GM18873 (cell line): ENCODE measurements around the gene SLC16A14.
"Not testable (repeated sequence)": the region's sequence is repeated elsewhere in the genome, so short reads cannot be mapped to it uniquely, and the experiment has no call there.

Experiments
- ATAC-seq: cut with Tn5 transposase; IDR thresholded peaks from one replicate; pipeline ENCODE4 v1.9.1; 2021; ENCODE audit warnings: mild to moderate bottlenecking, moderate library complexity, moderate number of reproducible peaks; ENCODE audit not compliant: unreplicated experiment, low FRiP score

SLC16A14 gene, protein sequence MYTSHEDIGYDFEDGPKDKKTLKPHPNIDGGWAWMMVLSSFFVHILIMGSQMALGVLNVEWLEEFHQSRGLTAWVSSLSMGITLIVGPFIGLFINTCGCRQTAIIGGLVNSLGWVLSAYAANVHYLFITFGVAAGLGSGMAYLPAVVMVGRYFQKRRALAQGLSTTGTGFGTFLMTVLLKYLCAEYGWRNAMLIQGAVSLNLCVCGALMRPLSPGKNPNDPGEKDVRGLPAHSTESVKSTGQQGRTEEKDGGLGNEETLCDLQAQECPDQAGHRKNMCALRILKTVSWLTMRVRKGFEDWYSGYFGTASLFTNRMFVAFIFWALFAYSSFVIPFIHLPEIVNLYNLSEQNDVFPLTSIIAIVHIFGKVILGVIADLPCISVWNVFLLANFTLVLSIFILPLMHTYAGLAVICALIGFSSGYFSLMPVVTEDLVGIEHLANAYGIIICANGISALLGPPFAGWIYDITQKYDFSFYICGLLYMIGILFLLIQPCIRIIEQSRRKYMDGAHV

DNA sequence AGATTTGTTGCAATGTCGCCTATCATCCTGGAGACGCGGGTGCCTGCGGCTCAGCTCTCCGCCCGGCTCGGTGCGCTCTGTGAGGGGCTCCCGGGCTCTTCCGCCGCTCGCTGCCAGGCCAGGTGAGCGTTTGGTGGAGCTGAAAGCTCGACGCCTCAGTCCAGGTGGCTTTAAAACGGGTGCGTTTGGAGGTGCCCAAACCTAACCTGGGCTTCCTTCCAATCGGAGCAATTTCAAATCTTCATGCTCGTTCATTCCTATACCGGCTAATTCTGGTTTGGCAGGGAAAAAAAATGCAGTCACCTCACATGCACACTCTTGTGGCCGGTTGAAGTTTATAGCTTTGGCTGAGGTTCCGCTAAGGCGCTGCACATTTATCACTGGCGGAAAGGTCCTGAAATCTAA, at the start of gene SLC16A14:
Gene SLC16A14 (minus strand): TSS at position 274 of the 405 bp plus-strand sequence. CDS start 9,572 bp downstream, outside the sequence.
- no peak for ATAC-seq

DNA sequence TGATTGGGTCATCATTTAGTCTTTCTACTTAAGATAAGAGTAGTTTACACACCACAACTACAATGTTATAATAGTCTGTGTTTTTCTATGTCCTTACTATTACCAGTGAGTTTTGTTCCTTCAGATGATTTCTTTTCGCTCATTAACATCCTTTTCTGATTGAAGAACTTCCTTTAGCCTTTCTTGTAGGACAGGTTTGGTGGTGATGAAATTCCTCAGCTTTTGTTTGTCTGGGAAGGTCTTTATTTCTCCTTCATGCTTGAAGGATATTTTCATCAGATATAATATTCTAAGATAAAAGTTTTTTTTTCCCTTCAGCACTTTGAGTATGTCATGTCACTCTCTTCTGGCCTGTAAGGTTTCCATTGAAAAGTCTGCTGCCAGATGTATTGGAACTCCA, 38.0 kb upstream of the SLC16A14 start:
- ATAC-seq = no peak

DNA sequence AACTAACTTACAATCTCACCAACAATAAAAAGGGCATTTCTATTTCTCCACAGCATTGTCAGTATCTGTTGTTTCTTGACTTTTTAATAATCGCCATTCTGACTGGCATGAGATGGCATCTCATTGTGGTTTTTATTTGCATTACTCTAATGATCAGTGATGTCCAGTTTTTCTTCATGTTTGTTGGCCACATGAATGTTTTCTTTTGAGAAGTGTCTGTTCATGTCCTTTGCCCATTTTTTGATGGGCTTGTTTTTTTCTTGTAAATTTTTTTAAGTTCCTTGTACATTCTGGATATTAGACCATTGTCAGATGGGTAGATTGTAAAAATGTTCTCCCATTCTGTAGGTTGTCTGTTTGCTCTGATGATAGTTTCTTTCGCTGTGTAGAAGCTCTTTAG, 33.2 kb upstream of the SLC16A14 start:
- ATAC-seq = not testable (repeated sequence)

DNA sequence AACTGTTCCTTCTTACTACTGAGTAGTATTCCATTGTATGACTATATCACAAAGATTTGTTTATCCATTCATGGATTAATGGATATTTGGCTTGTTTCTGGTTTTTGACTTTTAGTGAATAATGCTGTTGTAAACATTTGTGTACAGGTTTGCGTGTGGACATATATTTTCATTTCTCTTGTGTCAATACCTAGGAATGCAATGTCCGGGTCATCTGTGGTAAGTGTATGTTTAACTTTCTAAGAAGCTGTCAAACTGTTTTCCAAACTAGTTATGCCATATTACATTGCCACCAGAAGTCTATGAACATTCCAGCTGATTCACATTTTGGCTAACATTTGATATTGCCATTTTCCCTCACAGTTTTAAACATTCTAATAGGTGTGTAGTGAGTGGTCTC, 29.1 kb upstream of the SLC16A14 start:
- no peak for ATAC-seq

DNA sequence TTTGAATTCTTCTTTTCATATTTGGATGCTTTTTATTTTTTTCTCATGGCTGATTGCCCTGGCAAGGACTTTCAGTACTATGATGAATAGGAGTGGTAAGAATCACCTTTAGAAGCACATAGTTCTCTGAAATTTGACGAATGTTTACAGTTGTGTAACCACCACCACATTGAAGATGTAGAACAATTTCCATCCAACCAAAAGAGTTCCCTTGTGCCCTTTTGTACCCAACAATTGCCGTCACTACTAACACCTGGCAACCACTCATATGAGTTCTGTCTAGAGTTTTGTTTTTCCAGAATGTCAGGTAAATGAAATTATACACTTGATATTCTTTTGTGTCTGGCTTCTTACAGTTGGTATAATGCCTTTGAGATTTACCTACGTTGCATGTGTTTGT, 28.7 kb upstream of the SLC16A14 start:
- ATAC-seq = no peak

DNA sequence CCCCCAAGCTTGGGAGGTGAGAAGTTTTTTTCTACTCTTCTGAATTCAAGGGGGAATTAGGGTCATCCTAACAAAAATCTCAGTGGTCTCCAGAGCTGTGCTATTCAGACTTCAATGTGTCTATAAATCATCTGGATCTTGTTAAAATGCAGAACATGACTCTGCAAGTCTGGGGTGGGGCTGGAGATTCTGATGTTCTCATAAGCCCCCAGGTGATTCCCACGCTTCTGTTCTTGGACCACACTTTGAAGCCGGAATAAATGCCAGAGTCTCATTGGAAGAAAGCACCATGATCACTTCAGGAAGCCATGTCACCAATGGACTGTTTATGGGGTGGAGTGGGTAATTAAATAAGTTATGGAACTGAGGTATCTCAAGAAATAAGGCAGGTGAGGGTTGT, 22.2 kb upstream of the SLC16A14 start:
- no peak for ATAC-seq

DNA sequence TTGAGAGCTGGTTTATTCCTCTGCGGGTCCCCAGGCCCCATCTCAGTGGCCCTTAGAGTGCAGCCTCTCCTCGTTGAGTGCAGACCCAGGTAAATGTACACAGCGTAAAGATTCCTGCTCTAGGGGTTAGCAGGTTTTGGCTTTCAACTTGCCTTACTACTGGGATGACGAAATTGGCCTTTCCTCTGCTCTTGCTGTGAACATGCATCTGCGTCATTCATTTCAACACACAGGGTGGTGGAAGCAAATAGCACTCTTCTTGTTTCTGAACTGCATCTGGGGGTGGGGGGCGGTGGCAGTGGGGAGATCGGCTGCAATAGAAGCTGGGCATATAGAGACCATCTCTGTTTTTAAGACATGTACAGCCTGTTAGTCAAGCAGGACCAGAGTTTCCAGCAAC, 16.5 kb upstream of the SLC16A14 start:
- ATAC-seq = no peak

DNA sequence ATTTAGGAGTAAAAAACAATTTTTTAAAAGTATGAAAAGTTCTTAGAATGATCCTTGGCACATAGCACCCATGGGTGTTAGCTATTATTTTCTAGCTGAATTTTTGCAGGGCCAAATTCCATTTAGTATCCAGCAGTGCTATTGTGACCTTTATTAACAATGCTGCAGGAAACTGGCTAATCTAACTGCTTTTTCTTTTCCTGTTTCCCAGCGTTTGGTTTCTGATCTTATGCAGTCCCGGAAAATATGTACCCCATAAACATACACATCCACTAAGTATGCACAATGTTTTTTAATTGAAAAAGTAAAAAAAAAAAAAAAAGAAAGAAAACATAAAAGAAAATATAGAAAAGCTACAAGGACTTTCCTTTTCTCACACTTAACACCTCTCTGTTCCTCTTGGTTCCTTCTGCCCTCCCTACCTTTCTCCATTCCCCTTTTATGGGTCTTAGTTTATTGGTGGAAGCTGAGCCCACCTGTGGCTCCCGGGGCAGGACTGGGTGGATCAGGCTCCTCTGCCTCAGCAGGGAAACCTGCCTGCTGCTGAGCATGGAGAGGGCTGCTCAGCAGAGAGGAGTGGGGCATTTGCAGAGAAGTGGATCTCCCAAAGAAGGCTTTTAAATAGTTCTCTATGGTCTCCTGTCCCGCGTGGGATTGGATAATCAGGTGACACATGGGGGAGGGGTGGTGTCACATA, 9.3 kb upstream of the SLC16A14 start:
- no peak for ATAC-seq

DNA sequence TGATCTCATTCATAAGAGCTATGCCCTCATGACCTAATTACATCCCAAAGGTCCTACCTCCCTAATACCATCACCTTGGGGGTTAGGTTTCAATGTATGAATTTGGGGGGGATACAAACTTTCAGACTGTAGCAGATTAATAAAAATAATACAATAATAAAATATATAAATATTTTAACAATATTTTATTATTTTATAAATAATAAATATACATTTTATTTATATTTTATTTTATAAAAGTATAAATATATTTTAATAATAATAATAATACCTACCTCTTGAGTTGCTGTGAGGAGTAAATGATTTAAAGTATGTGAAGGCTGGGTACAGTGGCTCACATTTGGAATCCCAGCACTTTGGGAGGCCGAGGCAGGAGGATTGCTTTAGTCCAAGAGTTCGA, 8.1 kb upstream of the SLC16A14 start:
- ATAC-seq = no peak

DNA sequence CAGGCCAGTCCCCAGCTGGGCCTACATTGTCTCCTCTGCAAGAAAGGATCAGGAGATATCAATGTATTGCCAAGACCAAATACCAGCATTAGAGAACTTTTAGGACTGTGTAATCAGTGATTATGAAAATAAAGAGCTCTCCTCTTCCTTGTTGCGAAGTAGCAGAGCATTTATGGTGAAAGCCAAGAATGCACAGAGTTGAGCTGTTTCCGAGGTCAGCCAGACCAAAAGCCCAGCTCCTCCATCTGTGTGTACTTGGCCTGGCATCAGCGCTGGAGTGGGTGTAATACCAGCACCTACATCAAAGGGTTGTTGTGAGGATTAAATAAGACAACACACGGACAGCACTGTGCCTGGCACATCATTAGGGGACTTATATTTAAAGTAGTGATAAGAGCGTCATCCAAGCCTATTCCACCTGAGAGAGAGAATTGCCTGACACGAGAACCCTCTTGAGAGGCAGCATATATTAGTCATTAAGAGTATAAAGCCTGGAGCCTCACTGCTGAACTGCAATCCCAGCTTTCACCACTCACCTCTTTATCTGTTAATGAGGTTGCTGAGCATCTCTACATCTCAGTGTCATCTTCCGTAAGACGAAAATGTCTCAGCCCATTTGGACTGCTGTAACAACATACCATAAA, 7.4 kb upstream of the SLC16A14 start:
- ATAC-seq = no peak

DNA sequence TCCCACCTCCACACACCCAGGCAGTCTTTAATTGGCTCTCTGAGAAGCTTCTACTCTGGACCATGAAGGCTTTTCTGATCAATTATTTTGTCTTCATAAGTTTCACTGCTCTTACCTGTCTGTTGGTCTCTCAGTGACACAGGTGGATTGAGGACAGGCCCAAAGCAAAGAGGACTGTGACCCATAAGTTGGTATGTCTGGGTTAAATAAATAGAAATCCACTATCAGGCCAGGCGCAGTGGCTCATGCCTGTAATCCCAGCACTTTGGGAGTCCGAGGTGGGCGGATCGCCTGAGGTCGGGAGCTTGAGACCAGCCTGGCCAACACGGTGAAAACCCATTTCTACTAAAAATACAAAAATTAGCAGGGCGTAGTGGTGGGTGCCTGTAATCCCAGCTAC, 2.7 kb upstream of the SLC16A14 start:
- no peak for ATAC-seq

DNA sequence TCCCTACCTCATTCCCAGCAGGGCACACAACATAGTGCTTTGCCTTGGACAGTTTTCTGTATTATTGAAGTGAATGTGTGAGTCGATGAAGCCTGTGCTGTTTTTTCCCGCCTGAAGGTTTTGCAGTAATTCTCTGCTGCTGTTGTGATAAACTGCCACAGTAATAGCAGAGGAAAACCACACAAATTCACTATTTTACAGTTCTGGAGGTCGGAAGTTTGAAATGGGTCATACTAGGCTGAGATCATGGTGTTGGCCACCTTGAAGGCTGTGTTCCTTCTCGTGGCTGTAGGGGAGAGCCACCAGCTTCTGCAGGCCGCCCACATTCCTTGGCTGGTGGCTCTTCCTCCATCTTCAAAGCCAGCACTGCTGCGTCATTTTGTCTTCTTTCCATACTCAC, 678 bp upstream of the SLC16A14 start:
- no peak for ATAC-seq

DNA sequence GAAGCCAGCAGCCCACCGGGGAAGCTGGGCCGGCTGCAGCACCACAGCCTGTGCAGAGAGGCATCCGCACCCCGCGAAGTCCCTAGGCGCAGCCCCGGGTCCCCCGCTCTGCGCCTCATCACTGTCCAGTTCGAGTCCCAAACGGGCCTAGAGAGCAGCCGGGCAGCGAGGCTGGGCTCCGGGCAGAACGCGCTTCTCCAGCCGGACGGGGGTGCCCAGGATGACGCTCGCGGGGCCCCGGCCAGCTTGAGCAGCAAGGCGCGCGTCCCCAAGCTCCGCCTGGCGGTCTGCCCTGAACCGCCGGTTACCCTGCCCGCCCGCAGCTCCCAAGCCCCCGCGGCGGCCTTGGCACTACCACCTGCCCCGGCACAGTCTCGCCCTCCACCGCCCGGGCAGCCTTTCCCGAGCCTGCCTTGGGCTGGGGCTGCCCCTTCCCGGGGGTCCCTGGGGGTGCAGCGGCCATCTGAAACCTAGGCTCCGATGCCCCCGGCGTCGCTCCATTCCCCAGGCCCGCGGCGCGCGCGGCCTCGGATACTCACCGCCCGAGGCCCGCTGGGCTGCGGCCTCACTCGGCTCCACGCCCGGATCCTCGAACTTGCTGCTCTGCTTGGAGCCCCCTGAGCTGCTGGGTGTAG, 591 bp downstream of the SLC16A14 start:
- ATAC-seq = no peak

DNA sequence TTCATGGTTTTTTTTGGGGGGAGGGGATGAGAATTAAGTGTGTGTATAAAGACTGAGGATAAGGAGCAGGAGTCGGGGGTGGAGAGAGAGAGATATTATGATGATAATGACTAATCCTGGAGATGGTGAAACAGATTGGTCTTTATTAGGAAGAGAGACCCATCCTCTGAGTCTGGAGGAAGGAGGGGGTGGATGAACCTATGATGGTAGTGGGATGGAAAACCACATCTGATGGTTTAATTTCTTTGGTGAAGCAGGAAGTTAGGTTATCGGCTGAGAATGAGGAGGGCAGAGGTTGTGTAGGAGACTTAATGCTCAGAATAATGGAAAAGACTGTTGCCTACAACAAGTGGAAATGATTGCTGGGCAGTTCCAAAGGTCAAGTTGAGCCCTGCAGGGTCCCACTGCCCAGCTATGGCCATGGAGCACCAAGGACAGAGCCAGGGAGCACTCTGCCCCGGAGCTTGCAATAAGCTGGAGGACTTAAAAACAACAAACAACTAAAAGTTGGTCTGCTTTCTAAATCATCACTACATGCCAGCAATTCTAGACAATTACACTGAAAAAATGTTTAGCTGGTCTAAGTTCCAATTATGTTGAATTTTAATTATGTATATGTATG, 7.9 kb downstream of the SLC16A14 start:
- no peak for ATAC-seq

DNA sequence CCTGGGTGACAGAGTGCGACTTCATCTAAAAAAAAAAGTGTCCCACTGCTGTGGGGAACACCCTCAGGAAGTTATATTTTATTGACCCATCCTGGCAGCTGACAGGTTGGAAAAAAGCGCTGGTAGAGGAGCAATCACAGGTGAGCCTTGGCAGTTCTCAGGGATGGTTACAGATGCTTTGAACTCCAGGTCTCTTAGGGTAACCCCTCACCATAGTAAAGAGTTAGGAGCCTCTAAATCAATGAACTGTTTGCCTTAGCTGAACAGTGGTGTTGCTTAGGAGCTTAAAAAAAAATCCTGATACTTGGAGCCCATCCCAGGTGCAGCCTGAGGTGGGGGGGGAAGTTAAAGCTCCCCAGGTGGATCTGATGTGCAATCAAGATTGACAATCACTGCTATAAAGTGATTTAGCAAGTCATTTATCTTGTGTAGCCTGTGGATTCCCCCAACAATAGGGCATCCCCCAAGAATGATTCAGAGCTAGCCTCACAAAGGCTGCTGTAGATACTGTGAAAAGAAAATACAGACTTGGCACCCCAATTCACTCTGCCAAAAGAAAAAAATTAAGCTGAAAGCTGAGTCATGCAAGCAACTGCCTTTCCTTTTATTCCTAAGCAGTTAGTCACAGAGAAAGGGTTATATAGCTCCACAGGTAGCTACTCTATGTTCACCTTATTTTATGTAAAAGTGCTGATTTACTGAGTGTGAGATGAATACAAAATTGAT, 14.8 kb downstream of the SLC16A14 start:
- no peak for ATAC-seq

DNA sequence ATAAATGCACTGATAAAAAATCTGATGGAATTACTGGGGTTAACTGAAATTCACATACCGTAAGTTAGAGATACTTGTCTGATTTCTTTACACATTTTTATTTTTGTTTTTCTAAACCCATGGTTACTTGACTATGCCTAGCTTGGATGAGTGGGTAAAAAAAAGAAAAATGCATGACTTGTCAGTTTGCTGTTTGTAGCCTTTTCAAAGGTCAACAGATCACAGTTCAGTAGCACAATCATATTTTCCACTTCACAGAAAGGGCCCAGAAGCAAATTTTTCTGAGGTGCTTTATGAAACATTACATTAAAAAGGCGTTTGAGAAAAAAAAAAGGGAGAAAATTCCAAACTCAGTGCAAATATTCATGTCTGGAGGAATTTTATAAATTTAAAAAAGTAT, 16.4 kb downstream of the SLC16A14 start:
- ATAC-seq = no peak

DNA sequence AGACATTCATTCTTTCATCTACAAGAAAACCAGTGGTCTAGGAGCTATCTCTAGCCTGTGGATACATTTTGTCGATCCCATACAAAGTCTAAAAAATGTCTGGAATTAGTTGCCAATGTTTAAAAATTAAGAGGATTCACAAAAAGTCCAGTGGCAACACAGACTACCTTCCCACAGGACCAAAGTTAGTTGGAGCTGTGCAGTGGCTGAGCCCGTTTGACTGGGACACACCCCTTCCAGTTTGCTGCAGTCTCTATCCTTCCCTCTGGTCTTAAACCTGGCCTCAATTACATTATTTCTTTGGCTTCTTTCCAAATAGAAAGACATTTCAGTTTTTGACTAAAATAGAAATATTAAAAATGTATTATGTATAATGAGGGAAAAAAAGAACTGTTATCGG, 18.6 kb downstream of the SLC16A14 start:
- ATAC-seq = no peak

DNA sequence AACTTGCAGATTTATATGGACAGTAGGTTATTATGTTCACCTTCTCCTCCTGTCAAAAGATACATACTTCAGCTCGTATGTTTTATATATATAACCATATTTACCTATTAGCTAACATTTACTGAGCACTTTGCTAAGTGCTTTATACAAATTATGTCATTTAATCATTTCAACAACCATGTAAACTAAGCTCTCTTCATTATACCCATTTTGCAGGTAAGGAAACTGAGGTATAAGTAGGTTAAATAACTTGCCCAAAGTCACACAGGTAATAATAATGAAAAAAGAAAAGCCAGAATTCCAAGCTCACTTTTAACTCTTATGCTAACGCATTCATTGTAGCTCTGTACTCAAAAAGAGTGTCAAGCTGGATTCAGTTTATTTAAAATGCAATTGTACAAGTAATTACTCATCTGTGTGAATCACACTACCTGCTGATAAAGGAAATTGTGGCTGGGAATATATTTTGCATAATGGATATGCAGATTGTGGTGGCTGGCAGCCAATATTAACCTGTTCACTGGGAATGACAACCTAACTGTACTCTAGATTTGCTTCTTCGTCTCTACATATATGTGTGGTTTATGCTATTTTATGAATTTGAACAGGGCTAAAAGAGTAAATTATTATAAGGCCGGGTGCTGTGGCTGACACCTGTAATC, 20.6 kb downstream of the SLC16A14 start:
- ATAC-seq = no peak

DNA sequence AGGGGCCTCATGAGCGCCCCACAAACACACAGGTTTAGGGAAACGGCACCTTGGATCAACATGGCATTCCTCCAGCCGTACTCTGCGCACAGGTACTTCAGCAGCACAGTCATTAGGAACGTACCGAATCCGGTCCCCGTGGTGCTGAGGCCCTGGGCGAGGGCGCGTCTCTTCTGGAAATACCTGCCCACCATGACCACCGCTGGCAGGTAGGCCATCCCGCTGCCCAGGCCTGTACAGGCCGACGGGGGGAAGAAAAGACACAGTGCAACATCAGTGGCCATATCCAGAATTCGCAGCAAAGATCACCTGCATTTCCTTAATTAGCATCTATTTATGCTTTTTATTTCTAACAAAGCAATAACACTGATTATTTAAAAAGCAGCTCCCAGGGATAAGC, 22.2 kb downstream of the SLC16A14 start:
- no peak for ATAC-seq
